ENCODE measurements around the gene NGFR.

NGFR gene

DNA sequence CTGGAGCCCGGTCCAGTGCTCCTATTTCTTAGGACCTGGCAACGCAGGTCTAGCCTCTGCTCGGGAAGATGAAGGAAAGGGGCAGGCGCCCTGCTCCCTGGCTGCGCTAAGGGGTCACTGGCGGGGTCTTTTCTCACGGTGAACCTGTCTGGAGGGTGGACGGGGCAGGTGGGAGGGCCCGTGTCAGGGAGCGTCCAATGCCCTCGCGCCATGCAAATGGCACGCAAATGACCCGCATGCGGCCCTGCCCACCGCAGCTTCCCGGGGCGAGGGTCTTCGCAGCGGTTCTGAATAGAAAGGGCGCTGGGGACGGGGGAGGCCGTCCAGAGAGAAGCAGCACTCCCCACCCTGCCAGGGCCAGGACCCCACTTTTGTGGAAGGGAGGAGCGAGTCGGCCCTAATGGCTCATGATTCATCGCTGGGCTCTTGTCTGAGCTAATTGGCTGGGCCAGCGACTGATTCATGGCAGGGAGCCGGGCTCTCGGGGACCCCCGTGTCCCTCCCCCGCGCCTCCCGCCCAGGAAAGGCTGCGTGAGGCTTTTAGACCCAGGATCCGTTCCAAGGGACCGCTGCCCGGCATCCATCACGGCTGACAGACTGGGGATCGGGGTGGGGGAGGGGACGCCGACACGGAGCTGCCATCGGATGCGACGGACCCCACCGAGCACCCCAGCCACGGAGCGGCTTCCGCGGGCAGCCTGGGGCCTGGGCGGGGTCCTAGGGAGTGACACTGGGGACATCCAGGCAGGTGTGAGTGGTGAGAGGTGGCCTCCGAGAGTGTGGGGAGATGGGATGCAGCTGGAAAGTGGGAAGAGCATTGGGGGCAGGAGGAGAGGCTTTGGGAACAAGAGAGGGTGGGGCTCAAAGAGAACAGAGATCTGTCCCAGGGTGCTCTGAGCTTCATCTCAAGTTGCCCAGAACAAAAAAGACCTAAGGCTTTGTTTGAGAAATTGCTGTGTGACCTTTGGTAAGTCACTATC, 25.0 kb upstream of the NGFR start:
- DNase-seq: no peak

DNA sequence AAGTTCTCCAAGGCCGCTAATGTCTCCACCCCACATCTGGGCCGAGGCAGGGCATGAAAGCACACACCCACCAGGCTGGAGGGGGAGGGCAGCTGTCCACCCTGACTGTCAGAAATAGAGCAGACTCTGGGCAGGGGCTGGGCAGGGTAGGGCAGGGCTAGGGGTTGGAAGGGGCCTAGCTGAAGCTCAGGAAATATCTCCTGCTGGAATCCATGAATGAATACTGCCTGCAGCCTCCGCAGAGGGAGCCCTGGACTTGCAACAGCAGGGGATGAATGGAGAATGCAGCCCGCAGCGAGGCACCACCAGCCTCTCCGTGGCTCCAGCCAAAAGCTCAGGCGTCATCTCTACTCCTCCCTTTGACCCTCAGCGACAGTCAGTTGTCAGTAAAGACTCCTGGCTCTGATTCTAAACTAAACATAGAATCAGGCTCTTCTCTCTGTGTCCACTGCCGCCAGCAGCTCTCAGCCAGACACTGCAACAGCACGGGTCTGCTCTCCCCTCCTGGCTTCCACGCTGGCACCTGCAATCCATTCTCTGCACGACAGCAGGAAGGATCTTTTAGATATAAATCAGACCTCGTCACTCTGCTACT, 23.9 kb upstream of the NGFR start:
- DNase-seq: no peak

- DNase-seq: no peak
Measured at GRCh38 chr17:49471769-49472168, 23.3 kb upstream of the NGFR start.

- DNase-seq: no peak
Measured at GRCh38 chr17:49472527-49472926, 22.6 kb upstream of the NGFR start.

- DNase-seq: no peak
Measured at GRCh38 chr17:49473900-49474751, 21.0 kb upstream of the NGFR start.

- DNase-seq: no peak
Measured at GRCh38 chr17:49477709-49478108, 17.4 kb upstream of the NGFR start.

DNA sequence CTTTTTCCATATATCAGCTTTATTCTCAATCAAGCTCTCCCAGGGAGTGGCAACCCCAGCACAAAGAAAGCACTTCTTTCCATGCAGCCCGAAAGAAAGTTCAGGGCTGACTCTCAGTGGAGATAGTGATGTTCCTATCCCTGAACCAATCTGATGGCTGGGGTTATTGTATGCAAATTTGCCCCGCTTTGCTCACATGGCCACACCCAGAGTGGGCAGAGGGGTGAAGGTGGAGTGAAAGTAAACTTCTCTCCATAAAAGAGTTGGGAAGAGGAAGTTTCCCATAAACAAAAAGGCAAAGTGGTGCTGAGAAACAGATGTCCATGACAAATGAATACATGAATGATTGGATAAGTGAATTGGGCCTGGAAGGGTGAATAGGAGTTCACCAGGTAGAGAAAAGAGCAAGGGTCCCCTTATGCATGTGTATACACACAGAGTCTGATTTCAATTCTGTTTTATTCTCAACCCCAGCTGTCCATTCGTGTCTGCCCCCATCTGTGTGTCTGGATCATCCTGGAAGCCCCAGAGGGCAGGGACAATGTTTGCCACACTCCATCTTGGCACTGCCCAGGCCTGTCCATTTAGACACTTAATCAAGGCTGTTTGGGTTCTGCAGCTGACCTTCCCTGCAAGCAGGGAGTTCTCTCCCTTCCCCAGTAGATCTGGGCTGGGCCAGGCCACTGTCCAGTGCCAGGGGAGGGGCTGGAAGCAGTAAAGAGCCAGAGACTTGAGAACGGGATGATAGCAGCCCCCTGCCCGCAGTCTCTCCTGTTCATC, 14.1 kb upstream of the NGFR start:
- no peak for DNase-seq

DNA sequence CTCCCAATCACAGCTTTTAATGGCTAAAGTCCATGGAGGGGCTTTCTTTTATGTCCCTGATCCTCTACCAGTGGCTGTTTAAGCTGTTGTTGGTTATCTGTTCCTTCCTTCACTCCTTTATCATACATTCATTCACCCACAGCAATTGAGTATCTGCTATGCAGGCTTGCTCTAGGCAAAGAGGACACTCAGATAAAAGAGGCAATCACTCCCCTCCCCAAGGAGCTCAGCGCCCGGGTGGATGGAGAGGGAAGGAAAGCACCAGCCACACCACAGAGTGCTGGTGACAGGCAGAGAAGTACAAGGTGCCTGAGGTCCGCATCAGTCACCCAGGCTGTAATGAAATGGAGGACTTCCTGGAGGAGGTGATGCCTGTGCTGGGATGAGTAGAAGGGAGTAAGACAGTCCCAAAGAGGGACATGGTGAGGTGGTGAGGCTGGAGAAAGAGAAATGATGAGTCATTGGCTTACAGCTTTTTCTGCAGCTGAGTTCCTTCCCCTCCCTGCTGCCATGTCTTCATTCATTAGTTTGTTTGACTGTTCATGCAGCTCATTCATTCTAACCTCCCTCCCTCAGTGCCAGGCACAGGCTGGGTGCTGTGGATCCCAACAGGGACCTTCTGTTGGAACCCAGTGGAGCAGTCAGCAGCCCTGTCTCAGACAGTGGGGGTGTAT, 12.8 kb upstream of the NGFR start:
- no peak for DNase-seq

GRCh38 chr17:49483599-49484509, 11.2 kb upstream of the NGFR start:
- no peak for DNase-seq

DNA sequence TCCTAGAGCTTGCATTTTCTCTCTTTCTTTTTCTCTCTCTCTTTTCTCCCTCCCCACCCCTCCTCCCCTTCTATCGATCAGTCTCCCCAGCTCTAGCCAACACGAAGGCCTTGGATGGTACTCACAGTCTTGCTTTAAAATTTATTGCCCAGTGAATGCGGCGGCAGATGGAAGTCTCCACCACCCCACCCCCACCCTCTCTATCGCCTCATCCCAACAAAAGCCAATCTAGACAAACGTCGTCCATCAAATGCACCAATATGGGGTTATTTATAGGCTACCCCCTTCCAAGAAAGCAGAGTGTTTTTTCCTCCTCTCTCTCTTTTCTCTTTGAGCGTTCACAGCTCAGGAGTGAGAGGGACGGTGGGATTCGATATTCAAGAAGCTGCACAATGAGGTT, 10.5 kb upstream of the NGFR start:
- no peak for DNase-seq

GRCh38 chr17:49486012-49486641, 9.0 kb upstream of the NGFR start:
- DNase-seq: no peak

- DNase-seq: no peak
Measured at GRCh38 chr17:49487183-49487582, 7.9 kb upstream of the NGFR start.

- no peak for DNase-seq
Measured at GRCh38 chr17:49488612-49489011, 6.5 kb upstream of the NGFR start.

DNA sequence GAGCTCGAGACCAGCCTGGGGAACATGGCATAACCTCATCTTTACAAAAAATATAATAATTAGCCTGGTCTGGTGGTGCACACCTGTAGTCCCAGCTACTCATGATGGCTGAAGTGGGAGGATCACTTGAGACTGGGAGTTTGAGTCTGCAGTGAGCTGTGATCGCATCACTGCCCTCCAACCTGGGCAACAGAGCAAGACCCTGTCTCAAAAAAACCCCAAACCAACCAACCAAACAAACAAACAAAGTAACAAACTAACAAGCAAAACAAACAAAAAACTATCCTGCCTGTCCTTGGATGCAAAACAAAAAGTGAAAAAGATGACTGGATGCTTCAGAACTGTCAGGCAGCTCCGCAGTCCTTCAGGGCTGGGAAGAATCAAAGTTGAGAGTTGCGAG, 5.7 kb upstream of the NGFR start:
- no peak for DNase-seq

GRCh38 chr17:49490276-49490675, 4.8 kb upstream of the NGFR start:
- no peak for DNase-seq

GRCh38 chr17:49491192-49491769, 3.8 kb upstream of the NGFR start:
- no peak for DNase-seq

DNA sequence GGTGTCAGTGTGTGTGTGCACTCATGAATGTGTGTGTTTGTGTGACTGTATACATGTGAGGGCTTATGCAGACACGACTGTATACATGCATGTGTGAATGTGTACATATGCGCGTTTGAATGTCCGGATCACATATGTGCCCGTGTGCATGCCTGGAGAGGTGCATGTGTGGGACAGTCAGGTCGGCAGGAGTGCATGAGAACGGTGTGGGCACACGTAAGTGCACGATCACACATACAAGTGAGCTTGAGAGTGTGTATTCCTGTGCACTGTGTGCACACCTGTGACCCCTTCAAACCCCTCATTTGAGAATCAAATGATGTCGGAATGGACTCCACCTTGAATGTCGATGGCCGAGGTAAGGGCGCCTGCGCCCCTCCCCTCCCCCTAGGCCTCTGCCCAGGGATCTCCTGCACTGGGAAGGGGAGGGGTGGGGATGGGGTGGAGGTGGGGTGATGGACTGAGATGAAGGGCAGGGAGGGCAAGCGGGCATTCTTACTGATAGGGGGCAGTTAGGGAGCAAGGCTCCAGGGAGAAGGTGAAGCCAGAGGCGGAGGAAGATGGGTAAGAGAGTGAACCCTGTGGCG, 601 bp upstream of the NGFR start:
- no peak for DNase-seq

DNA sequence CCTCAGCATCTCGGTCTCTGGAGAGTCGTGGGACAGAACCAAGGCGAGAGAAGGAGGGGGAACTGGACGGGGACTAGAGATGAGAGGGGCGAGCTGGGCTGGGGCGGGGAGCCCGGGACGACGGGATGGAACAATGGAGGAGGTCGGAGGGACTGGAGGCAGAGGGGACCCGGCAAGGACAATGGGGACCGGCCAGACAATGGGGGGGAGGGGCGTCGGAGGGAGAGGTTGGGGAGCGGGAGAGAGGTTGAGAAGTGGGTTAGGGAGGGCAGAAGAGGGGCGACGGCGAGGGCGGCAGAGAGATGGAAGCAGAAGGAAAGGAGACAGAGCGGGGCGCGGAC, 719 bp downstream of the NGFR start:
- no peak for DNase-seq

GRCh38 chr17:49496183-49496866, 1.2 kb downstream of the NGFR start:
- DNase-seq: no peak
